Measurements from ENCODE around the gene NODAL.

DNA sequence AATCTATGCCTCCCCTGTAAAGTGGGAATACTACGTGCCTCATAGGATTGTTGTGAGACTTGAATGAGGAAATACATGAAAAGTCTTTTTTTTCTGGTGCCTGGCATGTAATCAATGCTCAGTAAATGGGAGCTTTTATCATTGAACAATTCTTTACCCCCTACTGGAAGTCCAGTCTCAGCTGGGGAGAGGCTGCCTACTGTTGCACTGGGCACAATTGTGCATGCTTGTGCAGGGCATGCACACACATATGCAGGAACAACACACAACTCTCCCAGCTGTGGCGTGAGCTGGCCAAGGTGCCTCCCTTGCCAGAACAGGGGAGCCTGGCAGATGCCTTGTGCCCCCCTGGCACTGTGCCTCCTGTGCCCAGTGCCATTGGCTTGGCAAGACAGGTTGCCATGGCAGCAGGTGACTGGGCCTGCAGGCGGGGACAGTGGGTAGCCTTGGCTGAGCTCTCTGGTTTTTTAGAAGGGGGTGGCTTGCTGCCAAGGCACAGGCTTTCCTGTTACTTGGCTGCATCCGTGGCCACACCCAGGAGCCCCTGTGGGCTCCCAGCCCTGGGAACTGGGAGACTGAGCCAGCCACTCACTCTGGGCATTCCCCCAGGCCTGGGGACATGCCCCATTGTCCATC is 21.0 kb upstream of the NODAL start:
- no peak for TF ChIP-seq ZNF8 (CRISPR knock-in tag; IDR thresholded peaks at IDR 0.05)
- TF ChIP-seq RARB (CRISPR knock-in tag; IDR thresholded peaks at IDR 0.05) = no peak
- no peak for TF ChIP-seq ISL1 (CRISPR knock-in tag; IDR thresholded peaks at IDR 0.05)
- no peak for TF ChIP-seq ESRRG (CRISPR knock-in tag; IDR thresholded peaks at IDR 0.05)
- TF ChIP-seq, protein P1, sequence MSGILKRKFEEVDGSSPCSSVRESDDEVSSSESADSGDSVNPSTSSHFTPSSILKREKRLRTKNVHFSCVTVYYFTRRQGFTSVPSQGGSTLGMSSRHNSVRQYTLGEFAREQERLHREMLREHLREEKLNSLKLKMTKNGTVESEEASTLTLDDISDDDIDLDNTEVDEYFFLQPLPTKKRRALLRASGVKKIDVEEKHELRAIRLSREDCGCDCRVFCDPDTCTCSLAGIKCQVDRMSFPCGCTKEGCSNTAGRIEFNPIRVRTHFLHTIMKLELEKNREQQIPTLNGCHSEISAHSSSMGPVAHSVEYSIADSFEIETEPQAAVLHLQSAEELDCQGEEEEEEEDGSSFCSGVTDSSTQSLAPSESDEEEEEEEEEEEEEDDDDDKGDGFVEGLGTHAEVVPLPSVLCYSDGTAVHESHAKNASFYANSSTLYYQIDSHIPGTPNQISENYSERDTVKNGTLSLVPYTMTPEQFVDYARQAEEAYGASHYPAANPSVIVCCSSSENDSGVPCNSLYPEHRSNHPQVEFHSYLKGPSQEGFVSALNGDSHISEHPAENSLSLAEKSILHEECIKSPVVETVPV (CRISPR knock-in tag; IDR thresholded peaks at IDR 0.05) = no peak

Measured in SK-N-SH treated with all-trans-retinoic acid at 6 μM for 48 hours (cell line).